ENCODE measurements around the gene B9D2.
A peak's percentile ranks its signal among the peaks of the same experiment; 100 is the strongest.

- TF ChIP-seq CTCF (IDR thresholded peaks at IDR 0.05) = peak in 1 of 3 donors; percentile 39
- no peak for TF ChIP-seq POLR2A (IDR thresholded peaks at IDR 0.05)
Observed at GRCh38 chr19:41321600-41322270, 42.2 kb downstream of the B9D2 start.
